NCI-H1436 (cell line): ENCODE data around the gene GSDME.

ENCODE experiments used
- DNase-seq: peaks from one replicate; lab custom pipeline; 2025; lab: John Stamatoyannopoulos, UW

The GSDME gene

DNA sequence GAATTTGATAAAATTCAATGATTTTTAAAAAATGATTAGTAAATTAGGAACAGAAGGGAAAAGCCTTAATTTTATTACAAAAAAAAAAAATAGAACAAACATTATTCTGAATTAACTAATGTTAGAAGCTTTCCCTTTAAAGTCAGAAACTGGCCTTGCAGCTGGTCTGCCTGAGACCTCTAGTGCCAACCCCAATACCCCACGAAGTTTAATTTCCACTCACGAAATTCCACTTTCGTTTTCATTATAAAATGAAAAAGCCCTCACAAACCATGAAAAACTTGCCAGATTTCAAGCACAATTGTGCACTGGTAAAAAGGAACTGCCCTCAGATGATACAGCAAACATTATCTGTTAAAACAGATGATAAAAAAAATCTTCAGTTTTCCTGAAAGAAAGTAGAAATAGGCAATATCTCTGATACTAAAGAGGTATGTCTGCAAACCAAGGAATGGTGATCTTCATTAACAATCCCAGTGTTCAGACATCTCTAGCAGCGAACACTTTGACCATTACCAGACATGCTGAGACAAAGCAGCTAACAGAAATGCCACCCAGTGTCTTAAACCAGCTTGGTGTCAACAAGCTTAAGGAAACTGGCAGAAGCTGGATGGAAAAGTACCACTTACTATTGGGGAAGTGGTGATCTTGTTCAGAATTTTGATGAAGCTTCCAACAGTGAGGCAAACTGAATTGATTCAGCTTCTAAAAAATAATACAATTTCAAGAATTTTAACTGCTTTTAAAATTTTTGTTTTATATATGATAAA, 103.8 kb downstream of the GSDME start:
- DNase-seq: no peak

DNA sequence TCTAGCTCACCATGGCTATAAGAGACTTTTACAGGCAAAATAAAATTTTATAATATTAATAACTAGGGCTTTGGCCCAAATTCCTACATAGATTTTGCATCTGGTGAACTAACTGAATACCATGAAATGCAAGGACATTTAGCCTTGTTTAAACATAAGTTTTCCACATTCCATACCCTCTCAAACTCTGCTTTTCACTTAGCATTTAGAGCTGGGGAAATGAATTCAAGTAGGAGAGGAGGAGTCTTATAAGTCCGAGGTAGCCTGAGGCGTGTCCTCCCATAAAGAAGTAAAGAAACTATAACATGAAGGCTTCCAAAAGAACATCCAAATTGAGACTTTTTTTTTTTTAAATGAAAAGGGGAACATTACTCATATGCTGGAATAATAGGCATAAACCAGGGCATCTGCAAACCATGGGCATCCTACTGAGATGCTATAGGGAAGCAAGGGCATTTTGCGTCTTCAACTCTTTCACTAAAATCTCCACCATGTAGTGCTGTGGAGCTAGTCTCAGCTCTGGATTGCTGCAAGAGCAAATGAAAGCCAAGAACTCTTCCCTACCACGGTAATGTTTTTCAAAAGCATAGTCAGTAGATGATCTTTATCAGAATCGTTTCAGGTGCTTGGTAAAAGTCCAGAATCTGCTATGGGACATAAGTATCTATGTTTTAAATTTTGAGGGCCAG, 104.9 kb downstream of the GSDME start:
- no peak for DNase-seq
